Gastroesophageal sphincter (tissue), 3 donors: ENCODE results near the gene SNX11.

ENCODE experiments used
- CTCF ChIP-seq, 4 experiments: fragments of 200-600 bp in 2 of 4; fragments of 450-650 bp in 2 of 4; sonication (generic) in 1 of 4; IDR thresholded peaks; one replicate each; pipeline ENCODE4 v1.5.1; 2017 to 2019; ENCODE audit warnings: antibody characterized with exemption in 4 of 4, mild to moderate bottlenecking in 2 of 4, moderate library complexity in 2 of 4
- EP300 ChIP-seq: sonication (generic); formaldehyde crosslinking; IDR thresholded peaks from one replicate; pipeline ENCODE4 v1.6.1; 2017; ENCODE audit warnings: antibody characterized with exemption, mild to moderate bottlenecking
- POLR2A ChIP-seq, 2 donors: fragments of 450-650 bp; IDR thresholded peaks; one replicate each; pipeline ENCODE4 v1.6.1; 2017; ENCODE audit warnings: antibody characterized with exemption in 2 of 2, mild to moderate bottlenecking in 2 of 2, moderate library complexity in 1 of 2

- TF ChIP-seq CTCF (IDR thresholded peaks at IDR 0.05), result no peak
- TF ChIP-seq EP300, result no peak
- no peak for TF ChIP-seq POLR2A (IDR thresholded peaks at IDR 0.05)
These were observed 36.7 kb downstream of the SNX11 start for GRCh38 chr17:48144231-48144630.
